ENCODE results near the gene KCNRG. TPM values are rescaled to one million over a fixed set of nuclear protein-coding genes. Genes with fewer than 3 reads are reported as not detected.

Gene KCNRG
- total RNA-seq, 1 experiment from 2014 or later = 0.15 TPM

DNA sequence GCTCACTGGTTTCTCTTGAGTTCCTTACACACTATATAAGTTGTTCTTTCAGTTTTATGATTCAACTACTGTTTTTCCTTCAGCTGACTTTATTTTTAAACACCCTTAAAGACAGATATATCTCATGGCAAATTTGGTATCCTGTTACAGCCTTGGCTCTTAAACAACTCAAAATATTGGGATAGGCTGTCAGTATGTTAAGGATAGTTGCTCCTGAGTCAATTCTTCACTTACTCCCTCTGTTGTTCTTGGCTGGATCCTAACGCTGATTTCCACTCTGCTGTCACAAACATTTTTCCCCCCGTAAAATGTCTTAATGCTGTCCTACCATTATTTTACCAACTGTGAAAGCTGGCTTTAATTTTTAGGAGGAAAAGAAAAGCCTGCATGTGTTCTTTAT, 1.2 kb downstream of the KCNRG start:
- no peak overlapping the region for H3K27ac ChIP-seq (ENCODE audit: low read length)
- no peaks in the 10 kb centered on the region for H3K9me3 ChIP-seq (ENCODE audit: low read length)
- H4K20me1 ChIP-seq (ENCODE audit: low read length) = 0 out of 2 replicates have a peak, but pooled peaks cover 3% of the 10 kb centered on the region
- TF ChIP-seq EZH2phosphoT487 (IDR thresholded peaks at IDR 0.05; ENCODE audit: borderline replicate concordance, low read length) (no peak), EZH2 (IDR thresholded peaks at IDR 0.05; ENCODE audit: low read length, unreplicated experiment) (no peak)
- H3K4me2 ChIP-seq (ENCODE audit: low read length) = no peak overlapping the region
- H3K9ac ChIP-seq (ENCODE audit: low read length) = no peak overlapping the region
- DNase-seq (no peak), ATAC-seq (no peak)
- peaks cover 9% of the 10 kb centered on the region for H3K36me3 ChIP-seq (ENCODE audit: low read depth, low read length)
- no TSS peak for BruUV-seq (replicated peaks)
- no peaks in the 10 kb centered on the region for H3K79me2 ChIP-seq (ENCODE audit: low read length)
- CTCF ChIA-PET = no interaction called here
- H2AFZ ChIP-seq (ENCODE audit: low read length) = no peak overlapping the region
- POLR2A ChIA-PET (ENCODE audit: unreplicated experiment) = no interaction called here
- no peak overlapping the region for H3K4me3 ChIP-seq (ENCODE audit: low read length)
- no peaks in the 10 kb centered on the region for H3K9me2 ChIP-seq (replicated peaks; ENCODE audit: low read length)
- no peaks in the 10 kb centered on the region for H3F3A ChIP-seq (ENCODE audit: low read length, unreplicated experiment)
- H3K4me1 ChIP-seq (ENCODE audit: insufficient read depth, low read length) = no peaks in the 10 kb centered on the region
- H3K27me3 ChIP-seq (ENCODE audit: low read length) = no peaks in the 10 kb centered on the region
- intact Hi-C loops (cut with micrococcal nuclease) = loop anchor here (2.0 kb wide), 1 partner anchor 14 kb away; no protein-coding TSS in a partner anchor

GRCh38 chr13:50017819-50018218, 2.6 kb downstream of the KCNRG start:
- CTCF ChIA-PET = no interaction called here

GRCh38 chr13:50025436-50025835, 10.2 kb downstream of the KCNRG start:
- ChIA-PET CTCF (interaction anchor here (0.6 kb wide), 1 partner anchor 1261 kb away, joined by 3 read pairs; no protein-coding TSS in a partner anchor), POLR2A (ENCODE audit: unreplicated experiment) (interaction anchor here (0.6 kb wide), 1 partner anchor 17 kb away, joined by 8 read pairs; no protein-coding TSS in a partner anchor)
- H4K20me1 ChIP-seq (ENCODE audit: low read length) = no peaks in the 10 kb centered on the region
- no peaks in the 10 kb centered on the region for H3K9me2 ChIP-seq (replicated peaks; ENCODE audit: low read length)
- no peak overlapping the region for H3K4me3 ChIP-seq (ENCODE audit: low read length)
- no peak overlapping the region for H3K9ac ChIP-seq (ENCODE audit: low read length)
- H3K4me1 ChIP-seq (ENCODE audit: insufficient read depth, low read length) = no peaks in the 10 kb centered on the region
- H3F3A ChIP-seq (ENCODE audit: low read length, unreplicated experiment) = no peaks in the 10 kb centered on the region
- no peaks in the 10 kb centered on the region for H3K27me3 ChIP-seq (ENCODE audit: low read length)
- H3K36me3 ChIP-seq (ENCODE audit: low read depth, low read length) = no peaks in the 10 kb centered on the region; the same call in 1 of the 2 replicates
- no peak overlapping the region for H3K4me2 ChIP-seq (ENCODE audit: low read length)
- H3K27ac ChIP-seq (ENCODE audit: low read length) = no peak overlapping the region
- no peak for DNase-seq
- no peak overlapping the region for H2AFZ ChIP-seq (ENCODE audit: low read length)
- intact Hi-C loops (cut with micrococcal nuclease) = no loop called here
- no TSS peak for BruUV-seq (replicated peaks)
- no peak for ATAC-seq
- H3K9me3 ChIP-seq (ENCODE audit: low read length) = no peaks in the 10 kb centered on the region
- no peaks in the 10 kb centered on the region for H3K79me2 ChIP-seq (ENCODE audit: low read length)
- no peak for TF ChIP-seq EZH2 (IDR thresholded peaks at IDR 0.05; ENCODE audit: low read length, unreplicated experiment)

More at GRCh38 chr13:50017819-50018218, 2.6 kb downstream of the KCNRG start:
- Histone ChIP-seq H3K36me3 (ENCODE audit: low read depth, low read length) (no peaks in the 10 kb centered on the region; the same call in 1 of the 2 replicates), H3K9ac (ENCODE audit: low read length) (no peak overlapping the region), H3K4me2 (ENCODE audit: low read length) (no peak overlapping the region), H3K9me3 (ENCODE audit: low read length) (no peaks in the 10 kb centered on the region), H3F3A (ENCODE audit: low read length, unreplicated experiment) (no peaks in the 10 kb centered on the region), H3K79me2 (ENCODE audit: low read length) (no peaks in the 10 kb centered on the region), H4K20me1 (ENCODE audit: low read length) (no peaks in the 10 kb centered on the region), H3K27ac (ENCODE audit: low read length) (no peak overlapping the region), H3K4me1 (ENCODE audit: insufficient read depth, low read length) (no peaks in the 10 kb centered on the region), H3K27me3 (ENCODE audit: low read length) (no peaks in the 10 kb centered on the region), H3K9me2 (replicated peaks; ENCODE audit: low read length) (no peaks in the 10 kb centered on the region), H2AFZ (ENCODE audit: low read length) (no peak overlapping the region), H3K4me3 (ENCODE audit: low read length) (no peak overlapping the region)
- TF ChIP-seq EZH2 (IDR thresholded peaks at IDR 0.05; ENCODE audit: low read length, unreplicated experiment) (no peak), CTCF (conservative IDR thresholded peaks at IDR 0.05; ENCODE audit: low read depth, low read length) (no peak), EZH2phosphoT487 (IDR thresholded peaks at IDR 0.05; ENCODE audit: borderline replicate concordance, low read length) (no peak)
- BruUV-seq (replicated peaks) = no TSS peak
- no peak for DNase-seq
- POLR2A ChIA-PET (ENCODE audit: unreplicated experiment) = interaction anchor here (0.7 kb wide), 1 partner anchor 227 kb away, joined by 4 read pairs; no protein-coding TSS in a partner anchor
- ATAC-seq = no peak
- intact Hi-C loops (cut with micrococcal nuclease) = loop anchor here (2.0 kb wide), 1 partner anchor 15 kb away; no protein-coding TSS in a partner anchor

Measured in PC-3 (cell line).